A549 (cell line): ENCODE measurements around the gene NSUN3. TPM values are rescaled to one million over a fixed set of nuclear protein-coding genes. Genes with fewer than 3 reads are reported as not detected.

Experiments used
- ATAC-seq, 2 experiments: fragments of 200-7000 bp in 1 of 2; fragments of >200 bp in 1 of 2; cut with Nextera tagmentation in 1 of 2; cut with Tn5 transposase in 1 of 2; 3 replicates each; pipeline versions ENCODE4 v1.8.0 to v1.9.1; 2018 to 2020; ENCODE audit warnings: mild to moderate bottlenecking in 1 of 2, moderate library complexity in 1 of 2
- CTCF ChIA-PET: fragments of 300-600 bp; sonication (Branson Sonifier 250); formaldehyde crosslinking; extraction: SDS; loops from one replicate; lab custom pipeline; 2021; ENCODE audit warnings: antibody characterized with exemption, inconsistent platforms; lab: Yijun Ruan, JAX
- POLR2A ChIA-PET: fragments of 350-600 bp; formaldehyde crosslinking; extraction: SDS; loops from one replicate; lab custom pipeline; 2021; ENCODE audit warnings: antibody characterized with exemption, inconsistent platforms; lab: Yijun Ruan, JAX
- DNase-seq, 2 experiments: peaks; one replicate each; pipeline versions ENCODE4 v3.0.0 to v3.0.0-alpha.2; 2011 to 2016; ENCODE audit warnings: low read depth in 1 of 2, low spot score in 1 of 2
- FAIRE-seq: peaks from 2 replicates; lab custom pipeline; 2011; peaks lifted over from hg19 to GRCh38; lab: Jason Lieb, UNC
- H3K27ac ChIP-seq, 2 experiments: fragments of >200 bp; sonication (Bioruptor Twin); formaldehyde crosslinking; 3 replicates each; pipeline ENCODE4 v1.5.1; 2016 to 2017
- H3K4me1 ChIP-seq: fragments of >200 bp; sonication (Bioruptor Twin); formaldehyde crosslinking; 3 replicates; pipeline ENCODE4 v1.6.1; 2016
- H3K4me2 ChIP-seq: fragments of >200 bp; sonication (Bioruptor Twin); formaldehyde crosslinking; 3 replicates; pipeline ENCODE4 v1.6.1; 2016
- H3K4me3 ChIP-seq: fragments of >200 bp; sonication (Bioruptor Twin); formaldehyde crosslinking; 3 replicates; pipeline ENCODE4 v1.5.1; 2016
- H3K9me3 ChIP-seq: fragments of >200 bp; sonication (Bioruptor Twin); formaldehyde crosslinking; 3 replicates; pipeline ENCODE4 v1.6.1; 2016
- ATOH8 ChIP-seq: fragments of 250-450 bp; sonication (Bioruptor Pico); IDR thresholded peaks from 2 replicates; pipeline ENCODE4 v1.5.0; 2020; ENCODE audit warnings: low read depth, mild to moderate bottlenecking, moderate library complexity
- CHD2 ChIP-seq: fragments of 150-350 bp; IDR thresholded peaks from 2 replicates; pipeline ENCODE4 v1.6.1; 2014; ENCODE audit warnings: low read length; ENCODE audit not compliant: partially characterized antibody
- CTCF ChIP-seq: fragments of >200 bp; sonication (Bioruptor Twin); formaldehyde crosslinking; IDR thresholded peaks from 3 replicates; pipeline ENCODE4 v1.5.1; 2016
- E2F6 ChIP-seq: IDR thresholded peaks from 2 replicates; pipeline ENCODE4 v1.6.1; 2012; ENCODE audit warnings: low read depth, borderline replicate concordance
- EHMT2 ChIP-seq: fragments of 200-600 bp; sonication (generic); IDR thresholded peaks from 2 replicates; pipeline ENCODE4 v1.6.1; 2016; ENCODE audit warnings: antibody characterized with exemption, low read depth, mild to moderate bottlenecking, moderate library complexity
- ESRRA ChIP-seq: fragments of 150-350 bp; IDR thresholded peaks from 2 replicates; pipeline ENCODE4 v1.6.1; 2014; ENCODE audit warnings: mild to moderate bottlenecking, low read length, borderline replicate concordance
- FOSL2 ChIP-seq, 2 experiments: fragments of 450-650 bp in 1 of 2; fragments of >200 bp in 1 of 2; sonication (Bioruptor Twin) in 1 of 2; formaldehyde crosslinking; IDR thresholded peaks; 2 replicates each; pipeline versions ENCODE4 v1.5.0 to v1.6.1; 2016 to 2020; ENCODE audit warnings: mild to moderate bottlenecking in 1 of 2, moderate library complexity in 1 of 2
- FOXS1 ChIP-seq: fragments of 250-450 bp; sonication (Bioruptor Pico); IDR thresholded peaks from 2 replicates; pipeline ENCODE4 v1.5.0; 2020; ENCODE audit warnings: mild to moderate bottlenecking, moderate library complexity
- HOXB13 ChIP-seq: fragments of 250-450 bp; sonication (Bioruptor Pico); IDR thresholded peaks from 2 replicates; pipeline ENCODE4 v1.5.0; 2020; ENCODE audit warnings: low read depth, mild to moderate bottlenecking, moderate library complexity
- HOXB5 ChIP-seq: fragments of 250-450 bp; sonication (Bioruptor Pico); IDR thresholded peaks from 2 replicates; pipeline ENCODE4 v1.5.0; 2020; ENCODE audit warnings: mild to moderate bottlenecking, moderate library complexity
- KDM5A ChIP-seq: fragments of 200-600 bp; sonication (generic); IDR thresholded peaks from 2 replicates; pipeline ENCODE4 v1.6.1; 2016; ENCODE audit warnings: antibody characterized with exemption, mild to moderate bottlenecking
- PBX3 ChIP-seq: IDR thresholded peaks from 2 replicates; pipeline ENCODE4 v1.6.1; 2012
- PHF8 ChIP-seq: fragments of 200-600 bp; sonication (generic); IDR thresholded peaks from 2 replicates; pipeline ENCODE4 v1.6.1; 2016; ENCODE audit warnings: low read depth, mild to moderate bottlenecking, antibody characterized with exemption, moderate library complexity, borderline replicate concordance
- POLR2AphosphoS2 ChIP-seq: conservative IDR thresholded peaks from 2 replicates; pipeline ENCODE4 v1.6.1; 2012; ENCODE audit warnings: low read length, improper control_type of control experiment, inconsistent platforms
- RARB ChIP-seq: fragments of 250-450 bp; sonication (Bioruptor Pico); IDR thresholded peaks from 2 replicates; pipeline ENCODE4 v1.8.0; 2021; ENCODE audit warnings: mild to moderate bottlenecking, moderate library complexity
- ZNF302 ChIP-seq: fragments of 250-450 bp; sonication (Bioruptor Pico); IDR thresholded peaks from 2 replicates; pipeline ENCODE4 v1.9.0; 2021; ENCODE audit warnings: inconsistent platforms, mild to moderate bottlenecking, moderate library complexity
- WGBS: methylation state at CpG from one replicate; pipeline ENCODE4 v1.1.6; 2017; ENCODE audit errors: missing lambda C conversion rate; 5-methylcytosine and 5-hydroxymethylcytosine counted together
- polyA plus RNA-seq, 4 experiments: library from polyadenylated mRNA; depleted of rRNA in 3 of 4; stranded (reverse); fragments of >200 nt; fragmentation: RNase III in 1 of 4; extraction: RNeasy Plus Mini Kit Qiagen cat#74134 plus additional on column Dnase treatment in 1 of 4; gene quantifications; 2 replicates in 3 of 4; 3 replicates in 1 of 4; pipeline ENCODE4 v1.2.3, GENCODE V29; 2011 to 2017

The NSUN3 gene
- polyA plus RNA-seq, 2 of the 4 experiments (the other 2 are of a cell fraction), result 8.6 to 13.5 TPM

- FAIRE-seq, result no peak
- WGBS, result 92% methylated on average over 6 of the region's 6 CpGs
- H3K27ac ChIP-seq, result no peak overlapping the region
- H3K4me3 ChIP-seq, result no peak overlapping the region
- peaks cover under 1% of the 10 kb centered on the region; the same call in 1 of the 3 replicates for H3K4me1 ChIP-seq
- CTCF ChIA-PET, result interaction anchor here (1.3 to 4.4 kb wide), 6 partner anchors 9 to 66 kb away, joined by 3 to 28 read pairs (median 4); no protein-coding TSS in a partner anchor
- TF ChIP-seq ZNF302 (CRISPR knock-in tag) (no peak), ATOH8 (CRISPR knock-in tag) (no peak), CHD2 (no peak), POLR2AphosphoS2 (no peak), FOXS1 (CRISPR knock-in tag) (no peak), FOSL2 (IDR thresholded peaks at IDR 0.05) (no peak), FOSL2 (CRISPR knock-in tag; IDR thresholded peaks at IDR 0.05) (no peak), HOXB13 (CRISPR knock-in tag) (no peak), PBX3 (no peak), E2F6 (no peak), CTCF (no peak), PHF8 (no peak), EHMT2 (no peak)
- TF ChIP-seq, all 56 proteins: peak for 0
- no peak for ATAC-seq
- POLR2A ChIA-PET, result no interaction called here
- Histone ChIP-seq H3K4me2 (no peak overlapping the region), H3K9me3 (no peaks in the 10 kb centered on the region)
- DNase-seq, result no peak
Measured at GRCh38 chr3:94070341-94070911, 7.6 kb downstream of the NSUN3 start.

GRCh38 chr3:94071713-94072284 lies 8.9 kb downstream of the NSUN3 start:
- FAIRE-seq (no peak), DNase-seq (no peak), ATAC-seq (no peak)
- TF ChIP-seq ESRRA (no peak), HOXB5 (no peak), RARB (no peak), KDM5A (no peak), PBX3 (no peak)
- WGBS, result 82% methylated on average over 4 of the region's 4 CpGs
- Histone ChIP-seq H3K9me3 (no peaks in the 10 kb centered on the region), H3K4me1 (no peaks in the 10 kb centered on the region), H3K27ac (no peak overlapping the region), H3K4me3 (no peak overlapping the region), H3K4me2 (no peak overlapping the region)
- ChIA-PET CTCF (interaction anchor here (0.9 to 1.4 kb wide), 3 partner anchors 8 to 69 kb away, joined by 3 read pairs; no protein-coding TSS in a partner anchor), POLR2A (interaction anchor here (1.0 kb wide), 1 partner anchor 9 kb away, joined by 6 read pairs; the partner anchor contains the start of genes DHFR2 and NSUN3)
